Esophagus squamous epithelium (tissue), 5 donors: Measurements from ENCODE around the gene NLK. TPM values are rescaled to one million over a fixed set of nuclear protein-coding genes. Genes with fewer than 3 reads are reported as not detected.
"Not testable (repeated sequence)": the region's sequence is repeated elsewhere in the genome, so short reads cannot be mapped to it uniquely, and the experiment has no call there.

Experiments
- DNase-seq: peaks from one replicate; lab custom pipeline; 2025; lab: John Stamatoyannopoulos, UW
- H3K27ac ChIP-seq, 4 donors: fragments of 200-600 bp; sonication (generic); one replicate each; pipeline ENCODE4 v1.5.1; 2016 to 2019; ENCODE audit warnings: mild to moderate bottlenecking in 1 of 4
- H3K27me3 ChIP-seq, 4 donors: fragments of 200-600 bp; sonication (generic); 1 replicate in 3 of 4; 2 replicates in 1 of 4; pipeline versions ENCODE4 v1.5.1 to v1.6.0; 2017 to 2021; ENCODE audit warnings: antibody characterized with exemption in 1 of 4
- H3K36me3 ChIP-seq, 3 donors: fragments of 200-600 bp; sonication (generic); one replicate each; pipeline ENCODE4 v1.5.1; 2016 to 2019
- H3K4me1 ChIP-seq, 3 donors: fragments of 200-600 bp; sonication (generic); one replicate each; pipeline ENCODE4 v1.5.1; 2017 to 2019
- H3K4me3 ChIP-seq, 4 donors: fragments of 200-600 bp; sonication (generic); 1 replicate in 3 of 4; 2 replicates in 1 of 4; pipeline ENCODE4 v1.5.1; 2016 to 2019; ENCODE audit warnings: mild to moderate bottlenecking in 2 of 4, moderate library complexity in 1 of 4
- H3K9me3 ChIP-seq, 3 donors: fragments of 200-600 bp; sonication (generic); one replicate each; pipeline ENCODE4 v1.5.1; 2016 to 2019
- POLR2A ChIP-seq, 4 donors: fragments of 450-650 bp; IDR thresholded peaks; one replicate each; pipeline ENCODE4 v1.6.1; 2017; ENCODE audit warnings: antibody characterized with exemption in 4 of 4, mild to moderate bottlenecking in 4 of 4, moderate library complexity in 3 of 4
- WGBS, 2 donors: methylation state at CpG; one replicate each; pipeline ENCODE4 v1.1.5; 2018; 5-methylcytosine and 5-hydroxymethylcytosine counted together
- intact Hi-C: fragments of 100-400 bp; cut with DNase I; formaldehyde crosslinking; loops from one replicate; pipeline ENCODE4 v1.15.0; 2022
- total RNA-seq, 4 donors: library from RNA; depleted of rRNA; stranded (reverse); fragments of >200 nt; gene quantifications; one replicate each; pipeline ENCODE4 v1.1.0, GENCODE V29; 2016
- TF ChIP-seq, protein P1 (sequence below), 6 experiments: fragments of 450-650 bp in 4 of 6; fragments of 200-600 bp in 2 of 6; sonication (generic) in 2 of 6; IDR thresholded peaks; one replicate each; pipeline ENCODE4 v1.5.1; 2016 to 2019; ENCODE audit warnings: antibody characterized with exemption in 6 of 6, mild to moderate bottlenecking in 4 of 6, moderate library complexity in 4 of 6
- donor health status: DM: yes; HTN: yes; CAD: no.

Gene NLK
- total RNA-seq, 4 donors from 2014 or later, result 7.5 to 14.0 (median 11.4) TPM

DNA sequence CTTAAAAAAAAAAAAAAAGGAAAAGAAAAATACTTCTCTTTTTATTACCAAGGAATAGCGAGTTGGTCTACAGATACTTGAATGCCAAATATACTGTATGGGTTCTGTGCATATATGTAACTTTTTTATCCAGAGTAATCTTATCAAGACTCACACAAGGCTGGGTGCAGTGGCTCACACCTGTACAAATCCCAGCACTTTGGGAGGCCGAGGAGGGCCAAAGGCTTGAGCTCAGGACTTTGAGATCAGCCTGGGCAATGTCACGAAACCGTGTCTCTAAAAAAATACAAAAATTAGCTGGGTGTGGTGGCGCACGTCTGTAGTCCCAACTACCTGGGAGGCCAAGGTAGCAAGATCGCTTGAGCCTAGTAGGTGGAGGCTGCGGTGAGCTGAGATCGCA, 139.1 kb downstream of the NLK start:
- no peaks in the 10 kb centered on the region for H3K9me3 ChIP-seq
- intact Hi-C loops, result no loop called here
- no peaks in the 10 kb centered on the region for H3K4me1 ChIP-seq
- peaks cover 0 to 24% (median 0%) of the 10 kb centered on the region in 3 donors for H3K36me3 ChIP-seq
- no peak for DNase-seq
- no peak overlapping the region for H3K27ac ChIP-seq
- 95 to 98% methylated on average over 9 of the region's 9 CpGs for WGBS, 2 donors
- H3K27me3 ChIP-seq, result no peaks in the 10 kb centered on the region
- TF ChIP-seq, protein P1, sequence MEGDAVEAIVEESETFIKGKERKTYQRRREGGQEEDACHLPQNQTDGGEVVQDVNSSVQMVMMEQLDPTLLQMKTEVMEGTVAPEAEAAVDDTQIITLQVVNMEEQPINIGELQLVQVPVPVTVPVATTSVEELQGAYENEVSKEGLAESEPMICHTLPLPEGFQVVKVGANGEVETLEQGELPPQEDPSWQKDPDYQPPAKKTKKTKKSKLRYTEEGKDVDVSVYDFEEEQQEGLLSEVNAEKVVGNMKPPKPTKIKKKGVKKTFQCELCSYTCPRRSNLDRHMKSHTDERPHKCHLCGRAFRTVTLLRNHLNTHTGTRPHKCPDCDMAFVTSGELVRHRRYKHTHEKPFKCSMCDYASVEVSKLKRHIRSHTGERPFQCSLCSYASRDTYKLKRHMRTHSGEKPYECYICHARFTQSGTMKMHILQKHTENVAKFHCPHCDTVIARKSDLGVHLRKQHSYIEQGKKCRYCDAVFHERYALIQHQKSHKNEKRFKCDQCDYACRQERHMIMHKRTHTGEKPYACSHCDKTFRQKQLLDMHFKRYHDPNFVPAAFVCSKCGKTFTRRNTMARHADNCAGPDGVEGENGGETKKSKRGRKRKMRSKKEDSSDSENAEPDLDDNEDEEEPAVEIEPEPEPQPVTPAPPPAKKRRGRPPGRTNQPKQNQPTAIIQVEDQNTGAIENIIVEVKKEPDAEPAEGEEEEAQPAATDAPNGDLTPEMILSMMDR (IDR thresholded peaks at IDR 0.05), result no peak
- no peak for TF ChIP-seq POLR2A (IDR thresholded peaks at IDR 0.05)
- no peak overlapping the region for H3K4me3 ChIP-seq

DNA sequence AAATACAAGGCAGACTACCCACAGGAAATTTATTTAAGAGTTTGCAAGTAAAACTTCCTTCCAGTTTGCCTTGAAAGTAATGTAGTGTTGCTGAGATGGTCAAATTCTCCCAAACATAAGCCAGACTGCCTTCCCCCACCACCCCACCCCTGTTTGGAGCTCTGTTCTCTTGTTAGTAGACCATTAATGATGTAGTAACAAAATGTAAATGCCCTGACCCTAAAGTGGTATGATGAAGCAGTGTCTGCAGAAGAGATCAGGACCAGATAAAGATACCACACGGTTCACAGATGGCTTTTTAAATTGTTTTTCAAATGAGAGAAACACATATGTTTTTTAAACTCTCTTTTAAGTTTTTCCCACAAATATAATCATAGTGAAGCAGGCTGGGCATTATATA, 140.1 kb downstream of the NLK start:
- no peak for DNase-seq
- no peak for TF ChIP-seq POLR2A (IDR thresholded peaks at IDR 0.05)
- TF ChIP-seq, protein P1 (IDR thresholded peaks at IDR 0.05), result no peak
- 63 to 68% methylated on average over 1 of the region's 1 CpG for WGBS, 2 donors
- no peak overlapping the region for H3K4me3 ChIP-seq
- H3K9me3 ChIP-seq, result no peaks in the 10 kb centered on the region
- no peaks in the 10 kb centered on the region for H3K27me3 ChIP-seq
- peaks cover 0 to 32% (median 0%) of the 10 kb centered on the region in 3 donors for H3K36me3 ChIP-seq
- H3K27ac ChIP-seq, result no peak overlapping the region
- H3K4me1 ChIP-seq, result no peaks in the 10 kb centered on the region
- intact Hi-C loops, result no loop called here

GRCh38 chr17:28185658-28186057, 143.2 kb downstream of the NLK start:
- no peak for TF ChIP-seq POLR2A (IDR thresholded peaks at IDR 0.05)
- TF ChIP-seq, protein P1 (IDR thresholded peaks at IDR 0.05), result no peak
- intact Hi-C loops, result no loop called here
- Histone ChIP-seq H3K36me3 (peaks cover 0 to 32% (median 0%) of the 10 kb centered on the region in 3 donors), H3K27me3 (no peaks in the 10 kb centered on the region), H3K4me3 (no peak overlapping the region), H3K4me1 (peaks cover 0 to 9% (median 0%) of the 10 kb centered on the region in 3 donors), H3K9me3 (no peaks in the 10 kb centered on the region), H3K27ac (no peak overlapping the region)
- DNase-seq, result no peak
- 89 to 97% methylated on average over 4 to 5 of the region's 5 CpGs for WGBS, 2 donors

DNA sequence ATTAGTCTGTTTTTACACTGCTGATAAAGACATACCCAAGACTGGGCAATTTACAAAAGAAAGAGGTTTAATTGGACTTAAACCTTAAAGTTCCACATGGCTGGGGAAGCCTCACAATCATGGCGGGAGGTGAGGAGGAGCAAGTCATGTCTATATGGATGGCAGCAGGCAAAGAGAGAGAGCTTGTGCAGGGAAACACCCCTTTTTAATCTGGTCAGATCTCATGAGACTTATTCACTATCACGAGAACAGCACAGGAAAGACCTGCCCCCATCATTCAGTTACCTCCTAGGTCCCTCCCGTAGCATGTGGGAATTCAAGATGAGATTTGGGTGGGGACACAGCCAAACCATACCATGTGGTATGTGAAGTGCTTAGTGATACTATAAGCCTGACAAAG, 144.0 kb downstream of the NLK start:
- H3K27me3 ChIP-seq, intact Hi-C loops, H3K9me3 ChIP-seq, H3K4me3 ChIP-seq, H3K4me1 ChIP-seq, DNase-seq, H3K27ac ChIP-seq: not testable (repeated sequence)
- H3K36me3 ChIP-seq, result peaks cover 0 to 38% (median 0%) of the 10 kb centered on the region in 3 donors
- 94% methylated on average over 3 of the region's 3 CpGs for WGBS, 2 donors

- 66 to 76% methylated on average over 2 of the region's 2 CpGs for WGBS, 2 donors
- intact Hi-C loops, result no loop called here
Measured at GRCh38 chr17:28187931-28188330, 145.5 kb downstream of the NLK start.

More at GRCh38 chr17:28187931-28188330, 145.5 kb downstream of the NLK start:
- no peak for DNase-seq
- TF ChIP-seq, protein P1 (IDR thresholded peaks at IDR 0.05), result no peak
- no peak for TF ChIP-seq POLR2A (IDR thresholded peaks at IDR 0.05)
- no peaks in the 10 kb centered on the region for H3K9me3 ChIP-seq
- peaks cover 0 to 14% (median 0%) of the 10 kb centered on the region in 3 donors for H3K4me1 ChIP-seq
- H3K27ac ChIP-seq, result no peak overlapping the region
- H3K4me3 ChIP-seq, result no peak overlapping the region
- no peaks in the 10 kb centered on the region for H3K27me3 ChIP-seq
- H3K36me3 ChIP-seq, result peaks cover 0 to 45% (median 0%) of the 10 kb centered on the region in 3 donors
